Naive B cell (primary cell): ENCODE measurements around the gene JMJD8. TPM values are rescaled to one million over a fixed set of nuclear protein-coding genes. Genes with fewer than 3 reads are reported as not detected.
A peak's percentile ranks its signal among the peaks of the same experiment; 100 is the strongest.

Source experiments
- ATAC-seq, 2 donors: fragments of 150-1000 bp; cut with Tn5 transposase; 2 replicates each; pipeline ENCODE4 v1.10.0; 2021; ENCODE audit warnings: low read depth in 2 of 2, mild to moderate bottlenecking in 2 of 2, moderate library complexity in 2 of 2
- DNase-seq: peaks from one replicate; pipeline ENCODE4 v3.0.0; 2022
- H3K27ac Mint-ChIP-seq, 6 donors: one replicate each; pipeline ENCODE4 v1.8.0; 2020 to 2022; ENCODE audit warnings: mild to moderate bottlenecking in 6 of 6, mixed read lengths in 6 of 6, moderate library complexity in 5 of 6, inconsistent platforms in 2 of 6
- H3K27me3 Mint-ChIP-seq, 3 donors: one replicate each; pipeline ENCODE4 v1.8.0; 2021 to 2022; ENCODE audit warnings: mixed read lengths in 3 of 3, mild to moderate bottlenecking in 1 of 3
- H3K36me3 Mint-ChIP-seq, 2 donors: one replicate each; pipeline ENCODE4 v1.8.0; 2020 to 2022; ENCODE audit warnings: mixed read lengths in 2 of 2, inconsistent platforms in 1 of 2, mild to moderate bottlenecking in 1 of 2
- H3K4me1 Mint-ChIP-seq, 3 donors: one replicate each; pipeline ENCODE4 v1.8.0; 2020 to 2022; ENCODE audit warnings: mixed read lengths in 3 of 3, inconsistent platforms in 1 of 3, mild to moderate bottlenecking in 1 of 3, moderate library complexity in 1 of 3
- H3K4me3 Mint-ChIP-seq, 8 donors: one replicate each; pipeline ENCODE4 v1.8.0; 2020 to 2022; ENCODE audit warnings: mild to moderate bottlenecking in 8 of 8, mixed read lengths in 8 of 8, moderate library complexity in 8 of 8, inconsistent platforms in 2 of 8
- H3K9me3 Mint-ChIP-seq, 7 donors: one replicate each; pipeline ENCODE4 v1.8.0; 2020 to 2022; ENCODE audit warnings: mixed read lengths in 7 of 7, mild to moderate bottlenecking in 5 of 7, inconsistent platforms in 2 of 7, moderate library complexity in 1 of 7
- polyA plus RNA-seq, 6 donors: library from polyadenylated mRNA; unstranded; fragments of 300-500 nt; fragmentation: Illumina TruSeq; gene quantifications; one replicate each; pipeline ENCODE4 v1.2.3, GENCODE V29; 2021; ENCODE audit warnings: low read depth in 6 of 6

The JMJD8 gene
- 10 to 100 TPM; 38.1 to 62.6 (median 40.0) TPM for polyA plus RNA-seq

- no peaks in the 10 kb centered on the region for H3K9me3 Mint-ChIP-seq
- peak within 1 kb of the TSS; percentile 77 to 91 (median 85) for H3K4me3 Mint-ChIP-seq
- peak; percentile 78 to 79 for ATAC-seq
- H3K36me3 Mint-ChIP-seq: no peaks in the 10 kb centered on the region
- peaks cover 8 to 45% (median 45%) of the 10 kb centered on the region in 3 donors for H3K4me1 Mint-ChIP-seq
- H3K27me3 Mint-ChIP-seq: no peaks in the 10 kb centered on the region
- peak within 1 kb of the TSS; percentile 33 to 93 (median 74) for H3K27ac Mint-ChIP-seq
- peak; percentile 96 for DNase-seq
Observed at GRCh38 chr16:684071-684794, at the start of gene JMJD8. Gene JMJD8, minus strand, starts transcription at chr16:684334. Its CDS starts 15 bp downstream, at chr16:684319.

- H3K27me3 Mint-ChIP-seq: no peaks in the 10 kb centered on the region
- H3K4me3 Mint-ChIP-seq: no peak overlapping the region
- DNase-seq (no peak), ATAC-seq (peak in 1 of 2 donors; percentile 18)
- H3K36me3 Mint-ChIP-seq: no peaks in the 10 kb centered on the region
- H3K27ac Mint-ChIP-seq: peak overlapping the region in 1 of 6 donors; percentile 74
- peaks cover 5 to 12% (median 8%) of the 10 kb centered on the region in 3 donors for H3K4me1 Mint-ChIP-seq
- H3K9me3 Mint-ChIP-seq: no peaks in the 10 kb centered on the region
Observed at GRCh38 chr16:733382-734207, 49.5 kb upstream of the JMJD8 start.

GRCh38 chr16:732936-733335 is 48.8 kb upstream of the JMJD8 start:
- no peaks in the 10 kb centered on the region for H3K9me3 Mint-ChIP-seq
- DNase-seq (no peak), ATAC-seq (no peak)
- H3K4me3 Mint-ChIP-seq: no peak overlapping the region
- no peaks in the 10 kb centered on the region for H3K27me3 Mint-ChIP-seq
- H3K27ac Mint-ChIP-seq: no peak overlapping the region
- H3K4me1 Mint-ChIP-seq: peaks cover 2 to 10% (median 6%) of the 10 kb centered on the region in 3 donors
- H3K36me3 Mint-ChIP-seq: no peaks in the 10 kb centered on the region

- ATAC-seq (no peak), DNase-seq (no peak)
- Mint-ChIP-seq H3K4me1 (peaks cover 0 to 4% (median under 1%) of the 10 kb centered on the region in 3 donors), H3K36me3 (no peaks in the 10 kb centered on the region), H3K27ac (no peak overlapping the region), H3K4me3 (no peak overlapping the region), H3K27me3 (no peaks in the 10 kb centered on the region), H3K9me3 (no peaks in the 10 kb centered on the region)
Observed at GRCh38 chr16:732332-732731, 48.2 kb upstream of the JMJD8 start.

- H3K27ac Mint-ChIP-seq: no peak overlapping the region
- DNase-seq (no peak), ATAC-seq (no peak)
- no peaks in the 10 kb centered on the region for H3K36me3 Mint-ChIP-seq
- H3K9me3 Mint-ChIP-seq: no peaks in the 10 kb centered on the region
- H3K4me3 Mint-ChIP-seq: peak overlapping the region in 1 of 8 donors; percentile 15
- H3K4me1 Mint-ChIP-seq: peaks cover 0 to 3% (median 2%) of the 10 kb centered on the region in 3 donors
- H3K27me3 Mint-ChIP-seq: no peaks in the 10 kb centered on the region
Observed at GRCh38 chr16:730666-731509, 46.8 kb upstream of the JMJD8 start.

- no peaks in the 10 kb centered on the region for H3K27me3 Mint-ChIP-seq
- ATAC-seq (no peak), DNase-seq (no peak)
- H3K4me3 Mint-ChIP-seq: peak overlapping the region in 6 of 8 donors; percentile 15 to 60 (median 32)
- H3K36me3 Mint-ChIP-seq: no peaks in the 10 kb centered on the region
- peak overlapping the region in 1 of 6 donors; percentile 11 for H3K27ac Mint-ChIP-seq
- no peaks in the 10 kb centered on the region for H3K9me3 Mint-ChIP-seq
- H3K4me1 Mint-ChIP-seq: peaks cover 0 to 5% (median 0%) of the 10 kb centered on the region in 3 donors
Observed at GRCh38 chr16:729768-730665, 45.9 kb upstream of the JMJD8 start.

GRCh38 chr16:728890-729744 is 45.0 kb upstream of the JMJD8 start:
- H3K4me3 Mint-ChIP-seq: peak overlapping the region in 5 of 8 donors; percentile 47 to 75 (median 55)
- ATAC-seq (no peak), DNase-seq (no peak)
- H3K27ac Mint-ChIP-seq: peak overlapping the region in 2 of 6 donors; percentile 15 to 43
- H3K4me1 Mint-ChIP-seq: peaks cover 0 to 5% (median 0%) of the 10 kb centered on the region in 3 donors
- H3K27me3 Mint-ChIP-seq: no peaks in the 10 kb centered on the region
- H3K9me3 Mint-ChIP-seq: no peaks in the 10 kb centered on the region
- no peaks in the 10 kb centered on the region for H3K36me3 Mint-ChIP-seq

- peak overlapping the region in 6 of 8 donors; percentile 49 to 75 (median 55) for H3K4me3 Mint-ChIP-seq
- H3K27me3 Mint-ChIP-seq: no peaks in the 10 kb centered on the region
- H3K4me1 Mint-ChIP-seq: peaks cover 0 to 5% (median 0%) of the 10 kb centered on the region in 3 donors
- DNase-seq (peak; percentile 77), ATAC-seq (peak; percentile 77 to 82)
- peak overlapping the region in 2 of 6 donors; percentile 15 to 43 for H3K27ac Mint-ChIP-seq
- H3K9me3 Mint-ChIP-seq: no peaks in the 10 kb centered on the region
- no peaks in the 10 kb centered on the region for H3K36me3 Mint-ChIP-seq
Observed at GRCh38 chr16:728131-728889, 44.2 kb upstream of the JMJD8 start.

- H3K27ac Mint-ChIP-seq: no peak overlapping the region
- peak; percentile 35 to 40 for ATAC-seq
- H3K9me3 Mint-ChIP-seq: no peaks in the 10 kb centered on the region
- DNase-seq: peak; percentile 46
- no peaks in the 10 kb centered on the region for H3K36me3 Mint-ChIP-seq
- peaks cover 0 to 5% (median 5%) of the 10 kb centered on the region in 3 donors for H3K4me1 Mint-ChIP-seq
- no peaks in the 10 kb centered on the region for H3K27me3 Mint-ChIP-seq
- peak overlapping the region in 7 of 8 donors; percentile 45 to 75 (median 54) for H3K4me3 Mint-ChIP-seq
Observed at GRCh38 chr16:727291-727977, 43.3 kb upstream of the JMJD8 start.

- peak within 1 kb of the TSS; percentile 74 to 87 (median 82) for H3K4me3 Mint-ChIP-seq
- peak; percentile 56 for DNase-seq
- peak within 1 kb of the TSS in 5 of 6 donors; percentile 24 to 91 (median 59) for H3K27ac Mint-ChIP-seq
- H3K4me1 Mint-ChIP-seq: peaks cover 0 to 5% (median 5%) of the 10 kb centered on the region in 3 donors
- ATAC-seq: peak; percentile 29 to 30
- no peaks in the 10 kb centered on the region for H3K27me3 Mint-ChIP-seq
- H3K9me3 Mint-ChIP-seq: no peaks in the 10 kb centered on the region
- H3K36me3 Mint-ChIP-seq: no peaks in the 10 kb centered on the region
Observed at GRCh38 chr16:726438-727290, 42.5 kb upstream of the JMJD8 start, which contains the start of the genes CCDC78 and HAGHL. Gene CCDC78, minus strand, starts transcription at chr16:726443. Its CDS starts 76 bp downstream, at chr16:726367. Gene HAGHL, plus strand, starts transcription at chr16:727106. Its CDS starts 404 bp downstream, at chr16:727510.
